DOHH2 (cell line): ENCODE measurements around the gene XK.
A peak's percentile ranks its signal among the peaks of the same experiment; 100 is the strongest.

Source experiments
- H3F3A ChIP-seq: fragments of 200-600 bp; sonication (generic), shearing (Covaris generic); 2 replicates; pipeline ENCODE4 v1.6.0; 2016; ENCODE audit warnings: antibody characterized with exemption, mild to moderate bottlenecking; ENCODE audit not compliant: control insufficient read depth, insufficient read depth
- H3K27ac ChIP-seq: fragments of 200-600 bp; sonication (generic); 2 replicates; pipeline ENCODE4 v1.5.1; 2014; ENCODE audit warnings: low read depth, mild to moderate bottlenecking, low read length, moderate library complexity
- H3K27me3 ChIP-seq: fragments of 200-600 bp; sonication (generic); 2 replicates; pipeline ENCODE4 v1.6.1; 2014; ENCODE audit warnings: mild to moderate bottlenecking, low read length, mixed read lengths; ENCODE audit not compliant: control insufficient read depth
- H3K36me3 ChIP-seq: fragments of 200-600 bp; sonication (generic); 2 replicates; pipeline ENCODE4 v1.6.1; 2014; ENCODE audit warnings: mild to moderate bottlenecking, low read length, moderate library complexity, mixed read lengths; ENCODE audit not compliant: control insufficient read depth
- H3K4me1 ChIP-seq: fragments of 200-600 bp; sonication (generic); 2 replicates; pipeline ENCODE4 v1.6.1; 2014; ENCODE audit warnings: mild to moderate bottlenecking, low read length, mixed read lengths; ENCODE audit not compliant: control insufficient read depth
- H3K4me2 ChIP-seq: fragments of 200-600 bp; sonication (generic); 2 replicates; pipeline ENCODE4 v1.6.0; 2014; ENCODE audit warnings: mild to moderate bottlenecking, low read length, moderate library complexity
- H3K4me3 ChIP-seq: fragments of 200-600 bp; sonication (generic); 2 replicates; pipeline ENCODE4 v1.5.1; 2014; ENCODE audit warnings: mild to moderate bottlenecking, low read length, mixed read lengths
- H3K79me2 ChIP-seq: fragments of 200-600 bp; sonication (generic); 2 replicates; pipeline ENCODE4 v1.6.1; 2014; ENCODE audit warnings: mild to moderate bottlenecking, low read length, mixed read lengths; ENCODE audit not compliant: control insufficient read depth
- H3K9me2 ChIP-seq: fragments of 200-600 bp; sonication (generic); replicated peaks from 2 replicates; pipeline ENCODE4 v1.6.1; 2014; ENCODE audit warnings: mild to moderate bottlenecking, low read length, mixed read lengths; ENCODE audit not compliant: control insufficient read depth
- H3K9me3 ChIP-seq: fragments of 200-600 bp; sonication (generic); 2 replicates; pipeline ENCODE4 v1.6.1; 2014; ENCODE audit warnings: antibody characterized with exemption, low read length, mixed read lengths; ENCODE audit not compliant: control insufficient read depth, insufficient read depth
- H4K20me1 ChIP-seq: fragments of 200-600 bp; sonication (generic); 2 replicates; pipeline ENCODE4 v1.6.0; 2014; ENCODE audit warnings: low read depth, mild to moderate bottlenecking, antibody characterized with exemption, low read length, moderate library complexity; ENCODE audit not compliant: control insufficient read depth, insufficient read depth
- CTCF ChIP-seq: fragments of 200-600 bp; sonication (generic); IDR thresholded peaks from one replicate; pipeline ENCODE4 v1.5.1; 2014; ENCODE audit warnings: antibody characterized with exemption, mild to moderate bottlenecking, low read depth, low read length; ENCODE audit not compliant: poor library complexity, severe bottlenecking
- EZH2phosphoT487 ChIP-seq: fragments of 200-600 bp; sonication (generic); IDR thresholded peaks from 2 replicates; pipeline ENCODE4 v1.6.1; 2017; ENCODE audit warnings: borderline replicate concordance, mild to moderate bottlenecking, antibody characterized with exemption, low read length, moderate library complexity, mixed read lengths

Gene XK

DNA sequence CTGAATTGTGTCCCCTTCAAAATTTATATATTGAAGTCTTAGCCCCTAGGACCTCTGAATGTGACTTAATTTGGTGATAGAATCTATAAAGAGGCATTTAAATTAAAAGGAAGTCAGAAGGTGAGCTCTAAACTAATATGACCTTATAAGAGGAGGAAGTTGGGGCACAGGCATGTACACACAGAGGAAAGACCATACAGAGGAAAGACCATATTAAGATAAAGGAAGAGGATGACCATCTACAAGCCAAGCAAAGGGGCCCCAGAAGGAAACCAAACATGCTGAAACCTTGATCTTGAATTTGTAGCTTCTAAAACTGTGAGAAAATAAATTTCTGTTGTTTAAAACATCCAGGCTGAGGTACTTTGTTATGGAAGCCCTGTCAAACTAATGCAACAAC, 67.3 kb downstream of the XK start:
- peak overlapping the region; percentile 99 for H3K27ac ChIP-seq
- no peaks in the 10 kb centered on the region for H3K9me3 ChIP-seq
- H3F3A ChIP-seq, result peaks cover 13% of the 10 kb centered on the region
- TF ChIP-seq EZH2phosphoT487, result no peak
- no peaks in the 10 kb centered on the region for H3K9me2 ChIP-seq
- H3K36me3 ChIP-seq, result peaks cover 15% of the 10 kb centered on the region
- peak overlapping the region; percentile 62 for H3K4me3 ChIP-seq
- H4K20me1 ChIP-seq, result no peaks in the 10 kb centered on the region
- peaks cover 67% of the 10 kb centered on the region for H3K4me1 ChIP-seq
- H3K27me3 ChIP-seq, result no peaks in the 10 kb centered on the region
- H3K79me2 ChIP-seq, result no peaks in the 10 kb centered on the region
- H3K4me2 ChIP-seq, result peak overlapping the region; percentile 73

DNA sequence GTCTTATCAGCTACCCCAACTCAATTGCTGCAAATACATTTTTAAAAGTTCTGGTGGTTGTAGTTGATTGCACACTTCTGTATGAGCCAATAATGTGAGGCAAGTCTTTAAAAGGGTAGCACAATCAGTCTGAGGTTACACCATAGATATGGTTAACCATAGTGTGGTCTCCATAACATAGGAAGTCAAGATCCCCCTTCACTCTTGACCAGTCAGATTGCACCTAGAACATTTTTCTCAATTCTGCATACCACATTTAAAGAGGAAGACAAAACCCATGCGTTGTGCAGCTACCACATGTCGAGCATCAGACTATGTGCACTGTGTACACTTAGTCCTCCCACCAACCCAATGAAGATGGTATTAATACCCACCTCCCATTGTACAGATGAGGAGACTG, 67.8 kb downstream of the XK start:
- Histone ChIP-seq H3K27ac (peak overlapping the region; percentile 99), H3K4me1 (peaks cover 72% of the 10 kb centered on the region), H4K20me1 (no peaks in the 10 kb centered on the region), H3F3A (peaks cover 13% of the 10 kb centered on the region), H3K27me3 (no peaks in the 10 kb centered on the region), H3K79me2 (no peaks in the 10 kb centered on the region), H3K9me3 (no peaks in the 10 kb centered on the region), H3K4me2 (peak overlapping the region; percentile 73), H3K36me3 (peaks cover 15% of the 10 kb centered on the region), H3K9me2 (no peaks in the 10 kb centered on the region), H3K4me3 (peak overlapping the region; percentile 62)
- TF ChIP-seq CTCF, result no peak
- no peak for TF ChIP-seq EZH2phosphoT487

DNA sequence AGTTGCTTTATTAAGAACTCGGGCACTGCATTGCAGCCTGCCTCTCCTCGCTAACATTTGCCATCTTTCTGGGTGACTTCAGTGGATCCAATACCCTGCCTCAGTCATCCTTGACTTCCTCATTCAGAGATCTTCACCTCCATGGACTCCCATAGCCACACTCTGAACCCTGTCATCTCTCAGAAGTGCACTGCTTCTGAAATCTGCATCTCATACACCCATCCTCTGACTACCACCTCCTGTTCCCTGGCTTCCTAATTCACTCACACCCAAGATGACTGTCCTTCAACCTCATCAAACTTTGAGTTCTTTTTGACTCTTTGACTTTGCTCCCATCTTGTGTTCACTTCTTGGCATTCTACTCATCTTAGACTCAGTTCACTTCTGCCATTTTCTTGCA, 68.9 kb downstream of the XK start:
- H3K36me3 ChIP-seq, result peaks cover 15% of the 10 kb centered on the region
- H4K20me1 ChIP-seq, result no peaks in the 10 kb centered on the region
- peaks cover 13% of the 10 kb centered on the region for H3F3A ChIP-seq
- H3K4me3 ChIP-seq, result peak overlapping the region; percentile 62
- no peaks in the 10 kb centered on the region for H3K27me3 ChIP-seq
- peak overlapping the region; percentile 99 for H3K27ac ChIP-seq
- no peaks in the 10 kb centered on the region for H3K79me2 ChIP-seq
- no peaks in the 10 kb centered on the region for H3K9me3 ChIP-seq
- no peak for TF ChIP-seq EZH2phosphoT487
- TF ChIP-seq CTCF, result no peak
- peak overlapping the region; percentile 73 for H3K4me2 ChIP-seq
- H3K4me1 ChIP-seq, result peaks cover 83% of the 10 kb centered on the region
- no peaks in the 10 kb centered on the region for H3K9me2 ChIP-seq

DNA sequence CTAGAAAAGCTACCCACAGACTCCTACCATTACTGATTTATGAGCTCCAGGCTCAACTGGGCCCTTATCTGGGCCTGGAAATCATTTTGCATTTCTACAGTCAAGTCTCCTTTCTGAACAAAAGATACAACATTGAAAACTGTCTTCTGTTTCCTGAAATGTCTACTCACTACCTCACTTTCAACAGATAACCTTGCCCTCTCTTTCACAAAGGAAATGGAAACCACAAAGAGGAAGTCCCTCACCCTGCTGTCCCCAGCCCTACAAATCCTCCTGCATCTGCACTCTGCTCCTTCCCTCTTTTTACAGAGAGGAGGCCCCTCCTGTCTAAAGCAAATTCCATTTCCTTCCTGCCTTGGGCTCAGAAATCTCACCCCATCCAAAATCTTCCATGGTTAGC, 69.4 kb downstream of the XK start:
- Histone ChIP-seq H4K20me1 (no peaks in the 10 kb centered on the region), H3K27ac (peak overlapping the region; percentile 99), H3K79me2 (no peaks in the 10 kb centered on the region), H3K27me3 (no peaks in the 10 kb centered on the region), H3K4me1 (peaks cover 88% of the 10 kb centered on the region), H3K9me2 (no peaks in the 10 kb centered on the region), H3F3A (peaks cover 13% of the 10 kb centered on the region), H3K4me2 (peak overlapping the region; percentile 73), H3K9me3 (no peaks in the 10 kb centered on the region), H3K4me3 (peak overlapping the region; percentile 62), H3K36me3 (peaks cover 15% of the 10 kb centered on the region)
- TF ChIP-seq CTCF, result no peak
- no peak for TF ChIP-seq EZH2phosphoT487
